ENCODE data around the gene GRB10. TPM values are rescaled to one million over a fixed set of nuclear protein-coding genes. Genes with fewer than 3 reads are reported as not detected.

GRB10 gene
- total RNA-seq, 1 experiment from 2014 or later = 47.9 TPM

GRCh38 chr7:50790381-50790780, 7.7 kb upstream of the GRB10 start:
- no peak overlapping the region for H2AFZ ChIP-seq
- peaks cover 9% of the 10 kb centered on the region; the same call in 1 of the 2 replicates for H3K36me3 ChIP-seq (ENCODE audit: low read depth)
- intact Hi-C loops (cut with micrococcal nuclease; ENCODE audit: unreplicated experiment) = loop anchor here (5.0 to 10.0 kb wide), 4 partner anchors 42 to 584 kb away; no protein-coding TSS in a partner anchor
- H3K4me2 ChIP-seq = peak overlapping the region; percentile 96
- peaks cover 11% of the 10 kb centered on the region; the same call in 1 of the 2 replicates for H3K9me3 ChIP-seq (ENCODE audit: insufficient read depth, low read depth)
- peaks cover 63% of the 10 kb centered on the region for H4K20me1 ChIP-seq (ENCODE audit: insufficient read depth)
- CTCF ChIA-PET = no interaction called here
- H3K4me3 ChIP-seq = no peak overlapping the region
- TF ChIP-seq EZH2 (IDR thresholded peaks at IDR 0.05; ENCODE audit: low read depth) (no peak), CTCF (conservative IDR thresholded peaks at IDR 0.05) (no peak)
- no peak for DNase-seq
- peaks cover 18% of the 10 kb centered on the region; the same call in 1 of the 2 replicates for H3F3A ChIP-seq (ENCODE audit: insufficient read depth, low read depth)
- H3K4me1 ChIP-seq (replicated peaks; ENCODE audit: insufficient read depth) = peaks cover 20% of the 10 kb centered on the region
- no peaks in the 10 kb centered on the region for H3K27me3 ChIP-seq (ENCODE audit: insufficient read depth, low read depth)
- H3K79me2 ChIP-seq (ENCODE audit: low read depth) = peaks cover 70% of the 10 kb centered on the region
- BruUV-seq (replicated peaks) = no TSS peak
- POLR2A ChIA-PET (ENCODE audit: unreplicated experiment) = no interaction called here
- H3K27ac ChIP-seq = no peak overlapping the region
- H3K9me2 ChIP-seq (ENCODE audit: insufficient read depth) = no peaks in the 10 kb centered on the region

- H3K27ac ChIP-seq = no peak overlapping the region
- peaks cover 9% of the 10 kb centered on the region; the same call in 1 of the 2 replicates for H3K36me3 ChIP-seq (ENCODE audit: low read depth)
- no peak overlapping the region for H3K4me2 ChIP-seq
- peaks cover 90% of the 10 kb centered on the region for H3K79me2 ChIP-seq (ENCODE audit: low read depth)
- no TSS peak for BruUV-seq (replicated peaks)
- H3K4me3 ChIP-seq = no peak overlapping the region
- TF ChIP-seq CTCF (conservative IDR thresholded peaks at IDR 0.05) (no peak), EZH2 (IDR thresholded peaks at IDR 0.05; ENCODE audit: low read depth) (no peak)
- peaks cover 11% of the 10 kb centered on the region; the same call in 1 of the 2 replicates for H3K9me3 ChIP-seq (ENCODE audit: insufficient read depth, low read depth)
- H3K4me1 ChIP-seq (replicated peaks; ENCODE audit: insufficient read depth) = peaks cover 16% of the 10 kb centered on the region
- CTCF ChIA-PET = no interaction called here
- H4K20me1 ChIP-seq (ENCODE audit: insufficient read depth) = peaks cover 83% of the 10 kb centered on the region
- H3K9me2 ChIP-seq (ENCODE audit: insufficient read depth) = no peaks in the 10 kb centered on the region
- POLR2A ChIA-PET (ENCODE audit: unreplicated experiment) = interaction anchor here (0.5 kb wide), 1 partner anchor 241 kb away, joined by 5 read pairs; no protein-coding TSS in a partner anchor
- H3K27me3 ChIP-seq (ENCODE audit: insufficient read depth, low read depth) = no peaks in the 10 kb centered on the region
- no peak for DNase-seq
- H2AFZ ChIP-seq = no peak overlapping the region
- 0 out of 2 replicates have a peak, but pooled peaks cover 4% of the 10 kb centered on the region for H3F3A ChIP-seq (ENCODE audit: insufficient read depth, low read depth)
- intact Hi-C loops (cut with micrococcal nuclease; ENCODE audit: unreplicated experiment) = no loop called here
Measured at GRCh38 chr7:50788382-50788781, 5.7 kb upstream of the GRB10 start.

- ChIA-PET CTCF (no interaction called here), POLR2A (ENCODE audit: unreplicated experiment) (no interaction called here)
- no peak for DNase-seq
- no peak overlapping the region for H3K27ac ChIP-seq
- BruUV-seq (replicated peaks) = no TSS peak
- H3F3A ChIP-seq (ENCODE audit: insufficient read depth, low read depth) = 0 out of 2 replicates have a peak, but pooled peaks cover 4% of the 10 kb centered on the region
- H3K79me2 ChIP-seq (ENCODE audit: low read depth) = peaks cover 94% of the 10 kb centered on the region
- H3K27me3 ChIP-seq (ENCODE audit: insufficient read depth, low read depth) = no peaks in the 10 kb centered on the region
- H3K36me3 ChIP-seq (ENCODE audit: low read depth) = peaks cover 9% of the 10 kb centered on the region; the same call in 1 of the 2 replicates
- peaks cover 11% of the 10 kb centered on the region; the same call in 1 of the 2 replicates for H3K9me3 ChIP-seq (ENCODE audit: insufficient read depth, low read depth)
- H4K20me1 ChIP-seq (ENCODE audit: insufficient read depth) = peaks cover 88% of the 10 kb centered on the region
- peaks cover 16% of the 10 kb centered on the region for H3K4me1 ChIP-seq (replicated peaks; ENCODE audit: insufficient read depth)
- H3K9me2 ChIP-seq (ENCODE audit: insufficient read depth) = no peaks in the 10 kb centered on the region
- no peak overlapping the region for H3K4me2 ChIP-seq
- intact Hi-C loops (cut with micrococcal nuclease; ENCODE audit: unreplicated experiment) = no loop called here
- no peak overlapping the region for H3K4me3 ChIP-seq
- TF ChIP-seq CTCF (conservative IDR thresholded peaks at IDR 0.05) = no peak
- TF ChIP-seq EZH2 (IDR thresholded peaks at IDR 0.05; ENCODE audit: low read depth) = no peak
- H2AFZ ChIP-seq = no peak overlapping the region
Measured at GRCh38 chr7:50787825-50788224, 5.1 kb upstream of the GRB10 start.
